H9 (cell line): Measurements from ENCODE around the gene FHIT. TPM values are rescaled to one million over a fixed set of nuclear protein-coding genes. Genes with fewer than 3 reads are reported as not detected.

Source experiments
- DNase-seq: peaks from one replicate; pipeline ENCODE4 v3.0.0-alpha.2; 2017
- H2AFZ ChIP-seq: one replicate; pipeline ENCODE4 v1.6.1; 2013; ENCODE audit warnings: mild to moderate bottlenecking, low read length, control low read depth, moderate library complexity
- H2AK5ac ChIP-seq: 2 replicates; pipeline ENCODE4 v1.6.1; 2013; ENCODE audit warnings: low read length, control low read depth, mixed read lengths; ENCODE audit not compliant: insufficient read length
- H2BK120ac ChIP-seq: one replicate; pipeline ENCODE4 v1.6.1; 2013; ENCODE audit warnings: low read depth, mild to moderate bottlenecking, low read length, control low read depth, inconsistent platforms; ENCODE audit not compliant: poor library complexity, severe bottlenecking
- H2BK12ac ChIP-seq: 2 replicates; pipeline ENCODE4 v1.6.1; 2013; ENCODE audit warnings: low read length, control low read depth, mixed read lengths, low read depth; ENCODE audit not compliant: insufficient read length
- H2BK15ac ChIP-seq: 2 replicates; pipeline ENCODE4 v1.6.1; 2013; ENCODE audit warnings: low read depth, low read length, control low read depth
- H2BK20ac ChIP-seq: one replicate; pipeline ENCODE4 v1.6.1; 2013; ENCODE audit warnings: low read depth, mild to moderate bottlenecking, low read length, control low read depth, inconsistent platforms; ENCODE audit not compliant: poor library complexity, severe bottlenecking
- H2BK5ac ChIP-seq: 2 replicates; pipeline ENCODE4 v1.6.1; 2013; ENCODE audit warnings: low read length, control low read depth, mixed read lengths; ENCODE audit not compliant: insufficient read length
- H3K14ac ChIP-seq: 2 replicates; pipeline ENCODE4 v1.6.1; 2013; ENCODE audit warnings: low read length, control low read depth; ENCODE audit not compliant: insufficient read depth
- H3K18ac ChIP-seq: 2 replicates; pipeline ENCODE4 v1.6.1; 2013; ENCODE audit warnings: low read depth, mild to moderate bottlenecking, mixed read lengths, low read length, control low read depth; ENCODE audit not compliant: insufficient read length
- H3K23ac ChIP-seq: 2 replicates; pipeline ENCODE4 v1.6.1; 2013; ENCODE audit warnings: low read length, control low read depth, mixed read lengths, low read depth; ENCODE audit not compliant: insufficient read length
- H3K23me2 ChIP-seq: 2 replicates; pipeline ENCODE4 v1.6.1; 2013; ENCODE audit warnings: low read depth, mild to moderate bottlenecking, mixed read lengths, low read length, control low read depth; ENCODE audit not compliant: insufficient read length, poor library complexity, severe bottlenecking
- H3K27ac ChIP-seq: 2 replicates; pipeline ENCODE4 v1.5.1; 2013; ENCODE audit warnings: low read length, control low read depth, mixed read lengths, low read depth; ENCODE audit not compliant: insufficient read length
- H3K27me3 ChIP-seq: 2 replicates; pipeline ENCODE4 v1.6.1; 2013; ENCODE audit warnings: low read length, control low read depth, inconsistent platforms; ENCODE audit not compliant: insufficient read depth
- H3K4ac ChIP-seq: 2 replicates; pipeline ENCODE4 v1.6.1; 2013; ENCODE audit warnings: low read depth, mild to moderate bottlenecking, control low read depth, inconsistent platforms, low read length, moderate library complexity
- H3K4me1 ChIP-seq: 2 replicates; pipeline ENCODE4 v1.6.1; 2013; ENCODE audit warnings: low read length, control low read depth, inconsistent platforms; ENCODE audit not compliant: insufficient read depth
- H3K4me2 ChIP-seq: 2 replicates; pipeline ENCODE4 v1.6.1; 2013; ENCODE audit warnings: low read length, control low read depth, mixed read lengths; ENCODE audit not compliant: insufficient read length, insufficient read depth
- H3K56ac ChIP-seq: 2 replicates; pipeline ENCODE4 v1.6.1; 2013; ENCODE audit warnings: low read depth, mild to moderate bottlenecking, mixed read lengths, low read length, control low read depth; ENCODE audit not compliant: insufficient read length
- H3K79me1 ChIP-seq: 2 replicates; pipeline ENCODE4 v1.6.1; 2013; ENCODE audit warnings: low read depth, mild to moderate bottlenecking, moderate library complexity, low read length, control low read depth, inconsistent platforms; ENCODE audit not compliant: insufficient read depth, poor library complexity, severe bottlenecking
- H3K79me2 ChIP-seq: 2 replicates; pipeline ENCODE4 v1.6.1; 2013; ENCODE audit warnings: low read length, control low read depth, inconsistent platforms; ENCODE audit not compliant: insufficient read depth
- H3K9ac ChIP-seq: 2 replicates; pipeline ENCODE4 v1.6.1; 2013; ENCODE audit warnings: low read length, control low read depth, mixed read lengths; ENCODE audit not compliant: insufficient read length; ENCODE audit errors: extremely low read depth
- H3K9me3 ChIP-seq: one replicate; pipeline ENCODE4 v1.6.1; 2013; ENCODE audit warnings: low read depth, low read length, inconsistent platforms; ENCODE audit not compliant: control insufficient read depth
- H3T11ph ChIP-seq: one replicate; pipeline ENCODE4 v1.6.1; 2013; ENCODE audit warnings: mild to moderate bottlenecking, low read length, control low read depth, inconsistent platforms
- H4K20me1 ChIP-seq: one replicate; pipeline ENCODE4 v1.6.1; 2013; ENCODE audit not compliant: control insufficient read depth, insufficient read length, insufficient read depth
- H4K5ac ChIP-seq: 2 replicates; pipeline ENCODE4 v1.6.1; 2013; ENCODE audit warnings: low read depth, mild to moderate bottlenecking, mixed read lengths, low read length, control low read depth; ENCODE audit not compliant: insufficient read length
- H4K8ac ChIP-seq: replicated peaks from 2 replicates; pipeline ENCODE4 v1.6.1; 2013; ENCODE audit warnings: low read length, control low read depth, mixed read lengths, low read depth; ENCODE audit not compliant: insufficient read length
- H4K91ac ChIP-seq: 2 replicates; pipeline ENCODE4 v1.6.1; 2013; ENCODE audit warnings: low read depth, mild to moderate bottlenecking, moderate library complexity, mixed read lengths, low read length, control low read depth; ENCODE audit not compliant: insufficient read length
- H3K27ac Mint-ChIP-seq, 3 experiments: 2 replicates in 2 of 3; 3 replicates in 1 of 3; pipeline ENCODE4 v1.8.0; 2020 to 2021; ENCODE audit warnings: mixed read lengths in 3 of 3, mild to moderate bottlenecking in 1 of 3, moderate library complexity in 1 of 3
- H3K27me3 Mint-ChIP-seq: 2 replicates; pipeline ENCODE4 v1.8.0; 2021; ENCODE audit warnings: low read depth, mild to moderate bottlenecking, moderate library complexity, mixed read lengths
- H3K36me3 Mint-ChIP-seq, 3 experiments: 2 replicates in 2 of 3; 3 replicates in 1 of 3; pipeline ENCODE4 v1.8.0; 2020 to 2021; ENCODE audit warnings: low read depth in 3 of 3, mixed read lengths in 3 of 3; ENCODE audit not compliant: insufficient read depth in 1 of 3
- H3K4me1 Mint-ChIP-seq, 2 experiments: 2 replicates each; pipeline ENCODE4 v1.8.0; 2020; ENCODE audit warnings: mixed read lengths in 2 of 2
- H3K4me3 Mint-ChIP-seq, 2 experiments: 2 replicates in 1 of 2; 3 replicates in 1 of 2; pipeline ENCODE4 v1.8.0; 2020 to 2021; ENCODE audit warnings: mild to moderate bottlenecking in 2 of 2, mixed read lengths in 2 of 2, moderate library complexity in 1 of 2
- H3K9me3 Mint-ChIP-seq, 2 experiments: 2 replicates in 1 of 2; 3 replicates in 1 of 2; pipeline ENCODE4 v1.8.0; 2020; ENCODE audit warnings: mild to moderate bottlenecking in 2 of 2, mixed read lengths in 2 of 2, moderate library complexity in 1 of 2
- WGBS: extraction: QIAGEN DNeasy Blood & Tissue Kit; methylation state at CpG from one replicate; pipeline ENCODE4 v1.1.7; 2013; ENCODE audit warnings: missing lambda C conversion rate, low lambda C conversion rate, mixed read lengths; ENCODE audit not compliant: insufficient read length; ENCODE audit errors: extremely low coverage; 5-methylcytosine and 5-hydroxymethylcytosine counted together
- total RNA-seq: library from RNA; stranded (reverse); gene quantifications from 2 replicates; pipeline ENCODE4 v1.2.1, GENCODE V29; 2021
- TF ChIP-seq, protein P1 (sequence below): fragments of 200-600 bp; sonication (generic); conservative IDR thresholded peaks from 3 replicates; pipeline ENCODE4 v1.8.0; 2021; ENCODE audit warnings: antibody characterized with exemption, mild to moderate bottlenecking

The FHIT gene
- total RNA-seq, 1 experiment from 2014 or later: 3.0 TPM

DNA sequence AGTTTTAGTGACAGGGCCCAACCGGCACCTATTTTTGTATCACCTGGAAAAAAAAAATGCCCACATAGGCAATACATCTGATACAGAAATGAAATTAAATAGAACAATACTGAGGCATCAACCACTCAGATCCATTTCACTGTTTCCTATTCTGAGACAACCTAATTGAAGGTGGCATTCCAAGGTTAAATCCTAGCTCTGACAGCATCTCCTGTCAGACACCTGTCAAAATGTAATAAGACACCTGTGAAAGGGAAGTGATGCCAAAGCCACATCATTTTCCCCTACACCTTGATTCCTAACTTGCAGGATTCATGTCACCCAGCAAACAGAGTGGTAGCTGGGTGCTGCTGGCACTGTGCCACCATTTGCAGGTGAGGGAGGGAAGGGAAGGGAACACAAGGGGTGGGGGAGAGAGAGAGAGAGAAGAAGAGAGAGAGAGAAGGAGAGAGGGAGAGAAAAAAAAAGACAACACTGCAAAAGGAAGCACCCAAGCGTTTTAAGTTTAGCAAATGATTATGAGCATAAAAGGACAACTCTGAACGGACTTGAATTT lies 1156.8 kb downstream of the FHIT start:
- Histone ChIP-seq H3K56ac (no peak overlapping the region), H3T11ph (no peak overlapping the region), H3K23me2 (no peaks in the 10 kb centered on the region), H4K20me1 (no peaks in the 10 kb centered on the region), H4K5ac (no peak overlapping the region), H3K4me1 (no peaks in the 10 kb centered on the region; the same call in 1 of the 2 replicates), H3K9me3 (no peaks in the 10 kb centered on the region), H3K14ac (no peak overlapping the region), H3K79me1 (no peaks in the 10 kb centered on the region), H2BK120ac (no peak overlapping the region), H3K4ac (no peak overlapping the region), H3K23ac (no peak overlapping the region), H4K91ac (no peak overlapping the region), H2AFZ (no peak overlapping the region), H2BK12ac (no peak overlapping the region), H2BK15ac (no peak overlapping the region), H2BK5ac (no peak overlapping the region), H3K18ac (no peak overlapping the region), H3K79me2 (no peaks in the 10 kb centered on the region), H3K9ac (no peak overlapping the region), H2BK20ac (no peak overlapping the region), H3K27ac (no peak overlapping the region), H4K8ac (no peak overlapping the region), H3K4me2 (no peak overlapping the region), H2AK5ac (no peak overlapping the region), H3K27me3 (no peaks in the 10 kb centered on the region)
- H3K27ac Mint-ChIP-seq: peak overlapping the region in 1 of 3 experiments; percentile 65; a peak in 1 of 7 replicates
- no peak overlapping the region for H3K4me3 Mint-ChIP-seq
- TF ChIP-seq, protein P1, sequence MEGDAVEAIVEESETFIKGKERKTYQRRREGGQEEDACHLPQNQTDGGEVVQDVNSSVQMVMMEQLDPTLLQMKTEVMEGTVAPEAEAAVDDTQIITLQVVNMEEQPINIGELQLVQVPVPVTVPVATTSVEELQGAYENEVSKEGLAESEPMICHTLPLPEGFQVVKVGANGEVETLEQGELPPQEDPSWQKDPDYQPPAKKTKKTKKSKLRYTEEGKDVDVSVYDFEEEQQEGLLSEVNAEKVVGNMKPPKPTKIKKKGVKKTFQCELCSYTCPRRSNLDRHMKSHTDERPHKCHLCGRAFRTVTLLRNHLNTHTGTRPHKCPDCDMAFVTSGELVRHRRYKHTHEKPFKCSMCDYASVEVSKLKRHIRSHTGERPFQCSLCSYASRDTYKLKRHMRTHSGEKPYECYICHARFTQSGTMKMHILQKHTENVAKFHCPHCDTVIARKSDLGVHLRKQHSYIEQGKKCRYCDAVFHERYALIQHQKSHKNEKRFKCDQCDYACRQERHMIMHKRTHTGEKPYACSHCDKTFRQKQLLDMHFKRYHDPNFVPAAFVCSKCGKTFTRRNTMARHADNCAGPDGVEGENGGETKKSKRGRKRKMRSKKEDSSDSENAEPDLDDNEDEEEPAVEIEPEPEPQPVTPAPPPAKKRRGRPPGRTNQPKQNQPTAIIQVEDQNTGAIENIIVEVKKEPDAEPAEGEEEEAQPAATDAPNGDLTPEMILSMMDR: no peak
- H3K4me1 Mint-ChIP-seq: peaks cover 8 to 9% of the 10 kb centered on the region in 2 experiments
- H3K36me3 Mint-ChIP-seq: no peaks in the 10 kb centered on the region; a peak in 1 of 7 replicates
- peaks cover 3 to 4% of the 10 kb centered on the region in 2 experiments; a peak in 3 of 5 replicates for H3K9me3 Mint-ChIP-seq
- H3K27me3 Mint-ChIP-seq: no peaks in the 10 kb centered on the region; the same call in 1 of the 2 replicates
- no peak for DNase-seq
- no CpG with 5 or more reads among the region's 3 CpGs for WGBS
